IMR-90 (cell line): ENCODE data around the gene PIEZO2. TPM values are rescaled to one million over a fixed set of nuclear protein-coding genes. Genes with fewer than 3 reads are reported as not detected.

Experiments used
- ATAC-seq: fragments of 200-7000 bp; cut with Tn5 transposase; 2 replicates; pipeline ENCODE4 v1.9.1; 2020; ENCODE audit warnings: low read depth, mild to moderate bottlenecking, moderate library complexity
- BruUV-seq: library from RNA; stranded (reverse); fragments of 400-500 nt; replicated peaks from 2 replicates; lab custom pipeline; 2021; lab: Mats Ljungman, UMichigan
- CTCF ChIA-PET: fragments of 300-600 bp; formaldehyde crosslinking; extraction: SDS; loops from one replicate; lab custom pipeline; 2021; ENCODE audit warnings: antibody characterized with exemption; lab: Yijun Ruan, JAX
- POLR2A ChIA-PET: fragments of 300-600 bp; sonication (Branson Sonifier 250); formaldehyde crosslinking; loops from one replicate; lab custom pipeline; 2022; ENCODE audit warnings: antibody characterized with exemption; ENCODE audit not compliant: unreplicated experiment; lab: Charles Lee
- DNase-seq: peaks from one replicate; pipeline ENCODE4 v3.0.0; 2013
- H2AFZ ChIP-seq: replicated peaks from 2 replicates; pipeline ENCODE3; 2013; ENCODE audit warnings: low read length, mild to moderate bottlenecking; ENCODE audit not compliant: poor library complexity
- H2AK5ac ChIP-seq: 2 replicates; pipeline ENCODE4 v1.6.1; 2013; ENCODE audit warnings: low read depth, low read length, inconsistent platforms
- H2AK9ac ChIP-seq: replicated peaks from 2 replicates; pipeline ENCODE3; 2013; ENCODE audit warnings: mild to moderate bottlenecking, low read depth, low read length, moderate library complexity; ENCODE audit not compliant: poor library complexity
- H2BK120ac ChIP-seq: 2 replicates; pipeline ENCODE4 v1.6.1; 2013; ENCODE audit warnings: low read depth, low read length, inconsistent platforms
- H2BK15ac ChIP-seq: 3 replicates; pipeline ENCODE4 v1.6.1; 2013; ENCODE audit warnings: low read depth, low read length, inconsistent platforms
- H2BK20ac ChIP-seq: 2 replicates; pipeline ENCODE4 v1.6.1; 2013; ENCODE audit warnings: low read depth, mild to moderate bottlenecking, inconsistent platforms, low read length, moderate library complexity
- H2BK5ac ChIP-seq: 2 replicates; pipeline ENCODE4 v1.6.1; 2013; ENCODE audit warnings: mild to moderate bottlenecking, low read depth, low read length, inconsistent platforms; ENCODE audit not compliant: poor library complexity, severe bottlenecking
- H3K14ac ChIP-seq: replicated peaks from 2 replicates; pipeline ENCODE4 v1.6.1; 2013; ENCODE audit warnings: low read depth, low read length, inconsistent platforms
- H3K18ac ChIP-seq: 2 replicates; pipeline ENCODE4 v1.6.1; 2013; ENCODE audit warnings: low read depth, low read length, control low read depth
- H3K23ac ChIP-seq: 2 replicates; pipeline ENCODE4 v1.6.1; 2013; ENCODE audit warnings: low read depth, low read length, inconsistent platforms
- H3K27ac ChIP-seq: 2 replicates; pipeline ENCODE4 v1.5.1; 2013; ENCODE audit warnings: mild to moderate bottlenecking, control low read depth, low read length; ENCODE audit not compliant: insufficient read depth
- H3K27me3 ChIP-seq: 2 replicates; pipeline ENCODE4 v1.6.1; 2013; ENCODE audit warnings: low read length; ENCODE audit not compliant: control insufficient read depth, insufficient read depth
- H3K36me3 ChIP-seq: 2 replicates; pipeline ENCODE4 v1.6.1; 2013; ENCODE audit warnings: low read length, mixed read lengths; ENCODE audit not compliant: control insufficient read depth, insufficient read depth
- H3K4ac ChIP-seq: 2 replicates; pipeline ENCODE4 v1.6.1; 2013; ENCODE audit warnings: low read depth, low read length, inconsistent platforms
- H3K4me1 ChIP-seq: 2 replicates; pipeline ENCODE4 v1.6.1; 2013; ENCODE audit warnings: low read length, mixed read lengths; ENCODE audit not compliant: control insufficient read depth, insufficient read depth
- H3K4me2 ChIP-seq: 2 replicates; pipeline ENCODE4 v1.6.1; 2013; ENCODE audit warnings: low read depth, mild to moderate bottlenecking, control low read depth, low read length, moderate library complexity
- H3K4me3 ChIP-seq: 2 replicates; pipeline ENCODE4 v1.5.1; 2013; ENCODE audit warnings: low read depth, mild to moderate bottlenecking, control low read depth, low read length, moderate library complexity; ENCODE audit not compliant: insufficient read depth
- H3K56ac ChIP-seq: 2 replicates; pipeline ENCODE4 v1.6.1; 2013; ENCODE audit warnings: low read length, inconsistent platforms; ENCODE audit not compliant: insufficient read depth; ENCODE audit errors: extremely low read depth
- H3K79me1 ChIP-seq, 2 experiments: 2 replicates each; pipeline ENCODE4 v1.6.1; 2013; ENCODE audit warnings: low read length in 2 of 2, inconsistent platforms in 1 of 2, low read depth in 1 of 2
- H3K9ac ChIP-seq: 2 replicates; pipeline ENCODE4 v1.6.1; 2013; ENCODE audit warnings: low read depth, low read length, control low read depth
- H3K9me1 ChIP-seq: 2 replicates; pipeline ENCODE4 v1.6.1; 2013; ENCODE audit warnings: low read length, inconsistent platforms; ENCODE audit not compliant: insufficient read depth
- H3K9me3 ChIP-seq: 2 replicates; pipeline ENCODE4 v1.6.1; 2013; ENCODE audit warnings: low read length; ENCODE audit not compliant: control insufficient read depth, insufficient read depth
- H4K20me1 ChIP-seq: 2 replicates; pipeline ENCODE4 v1.6.1; 2013; ENCODE audit warnings: low read length, inconsistent platforms; ENCODE audit not compliant: insufficient read depth
- H4K5ac ChIP-seq: 2 replicates; pipeline ENCODE4 v1.6.1; 2013; ENCODE audit warnings: mild to moderate bottlenecking, low read depth, low read length, control low read depth
- H4K8ac ChIP-seq, 2 experiments: 2 replicates each; pipeline ENCODE4 v1.6.1; 2013; ENCODE audit warnings: low read depth in 2 of 2, low read length in 2 of 2, control low read depth in 1 of 2, inconsistent platforms in 1 of 2
- H4K91ac ChIP-seq: 2 replicates; pipeline ENCODE4 v1.6.1; 2013; ENCODE audit warnings: low read depth, low read length, inconsistent platforms; ENCODE audit not compliant: insufficient read depth
- BHLHE40 ChIP-seq: fragments of 150-350 bp; IDR thresholded peaks from 2 replicates; pipeline ENCODE4 v1.6.1; 2016; ENCODE audit warnings: mild to moderate bottlenecking, low read depth, low read length
- CEBPB ChIP-seq: IDR thresholded peaks from 2 replicates; pipeline ENCODE4 v1.6.1; 2012; ENCODE audit warnings: low read depth, low read length, improper control_type of control experiment
- CHD1 ChIP-seq: IDR thresholded peaks from 2 replicates; pipeline ENCODE4 v1.6.1; 2012; ENCODE audit warnings: low read depth, low read length, improper control_type of control experiment
- CTCF ChIP-seq: conservative IDR thresholded peaks from 2 replicates; pipeline ENCODE4 v1.5.1; 2012; ENCODE audit warnings: mild to moderate bottlenecking, low read depth, low read length, improper control_type of control experiment
- ELK1 ChIP-seq: fragments of 150-350 bp; IDR thresholded peaks from 2 replicates; pipeline ENCODE4 v1.6.1; 2016; ENCODE audit warnings: low read depth, mild to moderate bottlenecking, low read length, moderate library complexity, borderline replicate concordance
- FOS ChIP-seq: fragments of 150-350 bp; IDR thresholded peaks from 2 replicates; pipeline ENCODE4 v1.6.1; 2016; ENCODE audit warnings: low read depth, low read length
- MAFK ChIP-seq: IDR thresholded peaks from 2 replicates; pipeline ENCODE4 v1.6.1; 2012; ENCODE audit warnings: low read depth, low read length, improper control_type of control experiment
- MAZ ChIP-seq: IDR thresholded peaks from 2 replicates; pipeline ENCODE4 v1.6.1; 2012; ENCODE audit warnings: low read depth, mild to moderate bottlenecking, low read length, improper control_type of control experiment, moderate library complexity, borderline replicate concordance
- MXI1 ChIP-seq: IDR thresholded peaks from 2 replicates; pipeline ENCODE4 v1.6.1; 2012; ENCODE audit warnings: low read depth, mild to moderate bottlenecking, low read length, moderate library complexity, borderline replicate concordance
- NFE2L2 ChIP-seq: fragments of 150-350 bp; IDR thresholded peaks from 2 replicates; pipeline ENCODE4 v1.6.1; 2016; ENCODE audit warnings: low read depth, mild to moderate bottlenecking, low read length
- POLR2A ChIP-seq: IDR thresholded peaks from 2 replicates; pipeline ENCODE4 v1.6.1; 2012; ENCODE audit warnings: mild to moderate bottlenecking, low read depth, low read length
- RAD21 ChIP-seq: IDR thresholded peaks from 2 replicates; pipeline ENCODE4 v1.6.1; 2012; ENCODE audit warnings: low read length, improper control_type of control experiment
- RCOR1 ChIP-seq: IDR thresholded peaks from 2 replicates; pipeline ENCODE4 v1.6.1; 2012; ENCODE audit warnings: mild to moderate bottlenecking, low read length, improper control_type of control experiment; ENCODE audit not compliant: insufficient replicate concordance
- RFX5 ChIP-seq: IDR thresholded peaks from 2 replicates; pipeline ENCODE4 v1.8.0; 2012; ENCODE audit warnings: low read depth, mild to moderate bottlenecking, low read length, moderate library complexity
- SMC3 ChIP-seq: fragments of 150-350 bp; IDR thresholded peaks from 2 replicates; pipeline ENCODE4 v1.6.1; 2016; ENCODE audit warnings: low read depth, mild to moderate bottlenecking, antibody characterized with exemption, low read length, moderate library complexity
- USF2 ChIP-seq: fragments of 150-350 bp; IDR thresholded peaks from 2 replicates; pipeline ENCODE4 v1.6.1; 2017; ENCODE audit warnings: mild to moderate bottlenecking, antibody characterized with exemption, low read length, low read depth
- WGBS, 2 experiments: methylation state at CpG; one replicate each; pipeline versions ENCODE4 v1.1.5 to v1.1.7; 2013; ENCODE audit warnings: missing lambda C conversion rate in 2 of 2; ENCODE audit not compliant: insufficient read length in 1 of 2; ENCODE audit errors: extremely low coverage in 2 of 2; 5-methylcytosine and 5-hydroxymethylcytosine counted together
- dilution Hi-C: fragments of 300-500 bp; cut with HindIII; formaldehyde crosslinking; loops from one replicate; pipeline ENCODE4 v1.14.3; 2018; ENCODE audit warnings: low sequenced_read_pairs; ENCODE audit not compliant: unreplicated experiment
- in situ Hi-C: fragments of 300-500 bp; cut with MboI; formaldehyde crosslinking; loops from 3 replicates; pipeline ENCODE4 v1.14.3; 2019; ENCODE audit warnings: low sequenced_read_pairs, inconsistent platforms, mixed read lengths
- intact Hi-C: fragments of 100-400 bp; cut with micrococcal nuclease; formaldehyde crosslinking; loops from 2 replicates; pipeline ENCODE4 v1.10.0; 2022
- polyA plus RNA-seq, 3 experiments: library from polyadenylated mRNA; depleted of rRNA; stranded (reverse); fragments of >200 nt; gene quantifications; 2 replicates each; pipeline ENCODE4 v1.2.3, GENCODE V29; 2012; ENCODE audit warnings: low replicate concordance in 1 of 3
- total RNA-seq: library from RNA; depleted of rRNA; stranded (reverse); fragments of >200 nt; gene quantifications from 2 replicates; pipeline ENCODE4 v1.2.3, GENCODE V29; 2012

Gene PIEZO2
- total and polyA plus RNA-seq, 2 of the 4 experiments (the other 2 are of a cell fraction), result 2.4 to 4.1 TPM

- Histone ChIP-seq H4K5ac (no peak overlapping the region), H3K4ac (no peak overlapping the region; the same call in 1 of the 2 replicates), H2AK9ac (no peak overlapping the region), H2BK5ac (no peak overlapping the region), H2BK15ac (no peak overlapping the region), H4K20me1 (no peaks in the 10 kb centered on the region), H3K4me1 (peaks cover 9% of the 10 kb centered on the region; the same call in 1 of the 2 replicates), H3K18ac (no peak overlapping the region), H2AFZ (no peak overlapping the region), H3K9me3 (no peaks in the 10 kb centered on the region), H3K79me1 (no peaks in the 10 kb centered on the region), H3K14ac (no peak overlapping the region), H3K36me3 (peaks cover 6% of the 10 kb centered on the region), H3K23ac (0 out of 2 replicates have a peak overlapping the region, but pooled peaks have one; percentile 14), H3K56ac (no peak overlapping the region), H3K27me3 (no peaks in the 10 kb centered on the region), H3K4me3 (no peak overlapping the region), H2BK120ac (no peak overlapping the region), H2BK20ac (no peak overlapping the region), H3K9me1 (peaks cover 10% of the 10 kb centered on the region), H2AK5ac (no peak overlapping the region), H3K4me2 (no peak overlapping the region), H3K9ac (no peak overlapping the region), H4K8ac (no peak overlapping the region), H3K27ac (no peak overlapping the region), H4K91ac (no peak overlapping the region)
- no TSS peak for BruUV-seq
- DNase-seq (no peak), ATAC-seq (no peak)
- dilution Hi-C loops (no loop called here), intact Hi-C loops (no loop called here), in situ Hi-C loops (no loop called here)
- ChIA-PET CTCF (interaction anchor here (1.3 kb wide), 1 partner anchor 10 kb away, joined by 4 read pairs; no protein-coding TSS in a partner anchor), POLR2A (no interaction called here)
- TF ChIP-seq RFX5 (no peak), USF2 (no peak), RCOR1 (no peak), ELK1 (no peak), FOS (no peak), SMC3 (no peak), MAZ (no peak), CTCF (no peak), MXI1 (no peak), CEBPB (no peak), MAFK (no peak), NFE2L2 (no peak), CHD1 (no peak), RAD21 (no peak), POLR2A (no peak), BHLHE40 (no peak)
- WGBS, 2 experiments, result no CpG with 5 or more reads among the region's 1 CpG
Measured at GRCh38 chr18:10797896-10798295, 351.5 kb downstream of the PIEZO2 start.
